HG02870 (cell line): Measurements from ENCODE around the gene CCDC171.
"Not testable (repeated sequence)": the region's sequence is repeated elsewhere in the genome, so short reads cannot be mapped to it uniquely, and the experiment has no call there.

Source experiments
- ATAC-seq: cut with Tn5 transposase; IDR thresholded peaks from one replicate; pipeline ENCODE4 v1.9.1; 2021; ENCODE audit warnings: mild to moderate bottlenecking, moderate library complexity; ENCODE audit not compliant: unreplicated experiment

CCDC171 gene

DNA sequence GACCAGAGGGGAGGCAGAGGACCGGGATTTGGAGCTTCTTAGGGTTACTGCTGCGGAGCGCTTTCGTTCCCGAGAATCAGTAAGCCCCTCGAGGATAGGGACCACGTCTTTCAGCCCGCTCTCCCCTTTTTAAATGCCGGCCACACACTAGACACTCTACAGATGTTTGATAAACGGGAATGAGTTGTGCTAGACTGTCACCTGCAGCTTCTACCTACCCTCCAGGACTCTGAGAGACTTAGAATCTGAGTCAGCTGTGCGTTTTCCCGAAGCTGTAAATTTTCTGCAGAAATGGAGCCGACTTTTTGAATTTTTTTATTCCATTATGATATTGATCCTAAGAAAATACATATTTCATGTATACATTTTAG, 670 bp downstream of the CCDC171 start:
- ATAC-seq: peak; percentile 25

DNA sequence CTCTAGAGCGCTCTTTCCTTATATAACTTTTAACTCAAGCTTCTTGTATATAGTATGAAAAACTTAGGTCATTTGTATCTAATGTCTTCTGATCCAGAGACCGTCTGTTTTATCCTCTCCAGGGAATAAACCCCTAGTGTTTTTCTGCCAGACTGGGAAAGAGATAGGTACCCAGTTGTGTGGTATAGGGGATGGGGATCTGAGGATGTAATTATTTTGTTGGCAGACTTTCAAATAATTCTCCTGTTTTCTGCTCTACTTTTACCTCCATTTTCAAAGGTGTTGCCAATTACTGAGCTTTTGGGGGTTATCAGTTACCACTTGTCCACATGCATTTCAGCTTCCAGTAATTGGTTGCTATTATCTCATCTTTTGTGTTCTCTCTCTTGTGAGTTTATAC, 17.9 kb downstream of the CCDC171 start:
- ATAC-seq: no peak

GRCh38 chr9:15572200-15572770, 19.4 kb downstream of the CCDC171 start:
- no peak for ATAC-seq

- no peak for ATAC-seq
Measured at GRCh38 chr9:15576350-15577050, 23.7 kb downstream of the CCDC171 start.

DNA sequence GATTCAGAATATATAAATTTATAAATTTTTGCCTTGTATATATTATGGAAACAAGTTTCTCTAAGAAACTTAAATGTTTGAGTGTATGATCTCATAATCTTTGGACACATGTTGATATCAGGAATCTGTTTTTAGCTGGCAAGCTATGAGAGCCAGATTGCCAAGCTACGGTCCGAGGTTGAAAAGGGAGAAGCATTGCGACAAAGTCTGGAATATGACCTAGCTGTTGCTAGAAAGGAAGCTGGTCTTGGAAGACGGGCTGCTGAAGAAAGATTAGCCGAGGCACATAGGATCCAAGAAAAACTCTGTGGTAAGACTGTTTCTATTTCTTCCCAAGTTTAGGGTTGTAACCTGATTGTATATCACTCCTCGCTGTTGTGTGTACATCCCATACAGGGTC, 25.9 kb downstream of the CCDC171 start:
- no peak for ATAC-seq

- ATAC-seq: no peak
Measured at GRCh38 chr9:15584379-15584778, 31.5 kb downstream of the CCDC171 start.

DNA sequence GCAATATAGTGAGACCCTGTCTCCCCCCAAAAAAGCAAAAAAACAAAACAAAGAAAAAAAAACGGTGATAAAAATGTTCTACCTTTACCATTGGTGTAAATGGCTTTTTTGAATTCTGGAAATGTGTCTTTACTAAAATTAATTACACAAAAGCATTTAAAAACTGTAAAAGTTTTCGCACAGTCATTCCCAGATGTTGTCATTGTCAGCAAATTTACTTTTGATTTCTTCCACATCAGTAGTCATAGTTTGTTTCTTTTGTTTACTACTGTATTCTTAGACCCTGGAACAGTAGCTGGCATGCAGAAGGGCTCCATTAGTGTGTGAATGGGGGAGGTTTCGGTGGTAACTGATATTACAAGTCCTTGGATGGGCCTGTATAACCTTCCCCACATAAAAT, 39.5 kb downstream of the CCDC171 start:
- no peak for ATAC-seq

DNA sequence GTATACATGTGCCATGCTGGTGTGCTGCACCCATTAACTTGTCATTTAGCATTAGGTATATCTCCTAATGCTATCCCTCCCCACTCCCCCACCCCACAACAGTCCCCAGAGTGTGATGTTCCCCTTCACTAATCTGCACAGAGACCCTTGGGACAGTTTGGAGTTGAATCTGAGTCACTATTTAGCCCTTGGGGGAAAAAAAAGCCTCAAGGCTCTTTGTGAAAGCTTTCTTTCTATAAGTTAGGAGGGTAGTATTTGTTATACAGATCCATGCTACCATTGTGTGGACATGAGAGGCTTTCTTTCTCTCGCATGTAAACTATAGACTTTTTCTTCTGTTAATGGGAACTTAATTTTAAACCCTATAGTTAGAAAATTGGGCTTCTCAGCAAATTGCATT, 40.1 kb downstream of the CCDC171 start:
- not testable (repeated sequence) for ATAC-seq

DNA sequence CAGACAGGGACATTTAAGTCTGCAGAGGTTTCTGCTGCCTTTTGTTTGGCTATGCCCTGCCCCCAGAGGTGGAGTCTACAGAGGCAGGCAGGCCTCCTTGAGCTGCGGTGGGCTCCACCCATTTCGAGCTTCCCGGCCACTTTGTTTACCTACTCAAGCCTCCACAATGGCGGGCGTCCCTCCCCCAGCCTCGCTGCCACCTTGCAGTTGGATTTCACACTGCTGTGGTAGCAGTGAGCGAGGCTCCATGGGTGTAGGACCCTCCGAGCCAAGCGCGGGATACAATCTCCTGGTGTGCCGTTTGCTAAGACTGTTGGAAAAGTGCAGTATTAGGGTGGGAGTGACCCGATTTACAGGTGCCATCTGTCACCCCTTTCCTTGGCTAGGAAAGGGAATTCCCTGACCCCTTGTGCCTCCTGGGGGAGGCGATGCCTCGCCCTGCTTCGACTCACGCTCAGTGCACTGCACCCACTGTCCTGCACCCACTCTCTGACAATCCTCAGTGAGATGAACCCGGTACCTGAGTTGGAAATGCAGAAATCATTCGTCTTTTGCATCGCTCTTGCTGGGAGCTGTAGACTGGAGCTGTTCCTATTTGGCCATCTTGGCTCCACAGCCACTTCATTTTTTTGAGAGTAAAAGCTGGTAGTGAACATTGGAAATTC, 48.0 kb downstream of the CCDC171 start:
- ATAC-seq: not testable (repeated sequence)

DNA sequence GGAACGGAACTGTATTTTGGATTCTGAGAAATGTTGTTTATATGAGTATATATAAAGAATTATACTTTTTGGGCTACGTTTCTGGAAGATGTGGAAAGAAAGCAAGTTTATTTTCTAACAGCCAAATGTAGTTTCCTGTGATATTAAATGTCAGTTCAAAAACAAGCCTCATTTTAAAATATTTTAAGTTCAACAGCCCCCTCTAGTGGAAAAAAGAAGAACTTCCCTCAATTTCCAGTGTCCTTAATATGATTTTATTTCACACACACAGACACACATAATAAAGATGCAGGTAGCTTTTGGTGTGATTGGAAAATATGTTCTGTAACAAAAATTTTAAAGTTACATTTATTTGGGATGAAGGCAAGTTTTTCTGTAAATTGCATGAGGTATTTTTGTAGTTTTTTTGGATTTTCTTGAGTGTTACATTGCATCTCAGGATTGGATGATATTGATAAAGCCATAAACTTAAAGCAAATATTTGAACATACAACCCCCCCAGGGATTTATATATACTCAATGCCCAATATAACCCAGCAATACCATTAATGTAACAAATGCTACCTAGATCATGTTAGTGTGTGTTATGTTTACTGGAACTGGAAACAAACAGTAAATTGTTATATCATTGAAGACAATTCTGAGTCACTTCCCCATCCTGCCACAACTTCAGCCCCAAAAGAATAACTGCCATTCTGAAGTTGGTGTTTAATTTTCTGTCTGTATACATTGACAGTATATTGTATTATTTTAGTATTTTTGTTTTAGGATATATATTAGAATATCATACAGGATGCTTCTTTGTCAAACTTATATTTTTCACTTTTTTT, 54.0 kb downstream of the CCDC171 start:
- ATAC-seq: no peak

DNA sequence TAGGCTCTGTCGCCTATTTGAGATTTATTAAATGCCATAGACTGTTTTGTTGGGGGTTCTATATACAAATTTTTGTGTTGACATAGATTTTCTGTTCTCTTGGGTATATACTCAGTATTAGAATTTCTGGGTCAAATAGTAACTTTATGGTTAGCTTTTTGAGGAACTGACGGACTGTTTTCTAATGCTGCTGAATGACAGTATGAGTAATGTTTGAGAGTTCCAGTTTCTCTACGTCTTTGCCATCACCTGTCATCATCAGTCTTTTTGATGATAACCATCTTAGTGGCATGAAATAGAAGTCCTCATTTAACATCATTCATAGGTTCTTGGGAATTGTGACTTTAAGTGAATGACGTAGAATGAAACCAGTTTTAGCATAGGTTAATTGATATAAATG, 60.1 kb downstream of the CCDC171 start:
- ATAC-seq: peak; percentile 55

DNA sequence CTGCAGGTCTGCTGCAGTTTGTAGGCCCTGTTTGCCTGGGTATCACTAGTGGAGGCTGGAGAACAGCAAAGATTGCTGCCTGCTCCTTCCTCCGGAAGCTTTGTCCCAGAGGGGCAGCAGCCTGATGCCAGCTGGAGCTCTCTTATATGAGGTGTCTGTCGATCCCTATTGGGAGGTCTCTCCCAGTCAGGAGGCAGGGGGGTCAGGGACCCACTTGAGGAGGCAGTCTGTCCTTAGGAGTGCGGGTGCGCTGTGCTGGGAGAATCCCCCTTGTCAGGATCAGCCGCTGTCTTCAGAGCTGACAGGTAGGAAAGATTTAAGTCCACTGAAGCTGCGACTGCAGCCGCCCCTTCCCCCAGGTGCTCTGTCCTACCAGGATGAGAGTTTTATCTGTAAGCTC, 64.9 kb downstream of the CCDC171 start:
- no peak for ATAC-seq

GRCh38 chr9:15618540-15619331, 65.9 kb downstream of the CCDC171 start:
- ATAC-seq: no peak

GRCh38 chr9:15622318-15622971, 69.6 kb downstream of the CCDC171 start:
- no peak for ATAC-seq

DNA sequence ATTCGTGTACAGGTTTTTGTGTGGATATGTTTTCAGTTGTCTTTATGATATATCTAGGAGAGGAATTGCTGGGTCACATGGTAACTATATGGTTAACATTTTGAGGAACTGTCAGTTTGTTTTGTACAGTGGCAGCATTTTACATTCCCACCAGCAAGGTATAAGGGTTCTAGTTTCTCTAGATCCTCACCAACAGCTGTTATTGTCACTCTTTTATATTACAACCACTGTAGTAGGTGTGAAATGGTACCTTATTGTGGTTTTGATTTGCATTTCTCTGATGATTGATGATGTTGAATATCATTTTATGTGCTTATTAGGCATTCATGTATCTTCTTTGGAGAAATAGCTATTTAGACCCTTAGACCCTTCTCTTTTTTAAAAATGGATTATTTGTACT, 82.9 kb downstream of the CCDC171 start:
- ATAC-seq: no peak

- ATAC-seq: no peak
Measured at GRCh38 chr9:15640121-15640520, 87.3 kb downstream of the CCDC171 start.

- no peak for ATAC-seq
Measured at GRCh38 chr9:15641291-15641690, 88.4 kb downstream of the CCDC171 start.

GRCh38 chr9:15642369-15642962, 89.6 kb downstream of the CCDC171 start:
- ATAC-seq: no peak

- ATAC-seq: no peak
Measured at GRCh38 chr9:15670246-15670645, 117.4 kb downstream of the CCDC171 start.

GRCh38 chr9:15670894-15671293, 118.1 kb downstream of the CCDC171 start:
- no peak for ATAC-seq
